Ectodermal cell (in vitro differentiated cells): ENCODE data around the gene DNMT3B.

ENCODE experiments used
- H3K27ac ChIP-seq: 2 replicates; pipeline ENCODE4 v1.7.0; 2013; ENCODE audit warnings: mild to moderate bottlenecking, low read depth, low read length; ENCODE audit not compliant: insufficient read depth, poor library complexity, severe bottlenecking
- H3K27me3 ChIP-seq: 2 replicates; pipeline ENCODE4 v1.7.0; 2013; ENCODE audit warnings: mild to moderate bottlenecking, low read length; ENCODE audit not compliant: insufficient read depth, control insufficient read depth, poor library complexity, severe bottlenecking
- H3K36me3 ChIP-seq: one replicate; pipeline ENCODE4 v1.7.0; 2013; ENCODE audit warnings: low read length; ENCODE audit not compliant: control insufficient read depth, insufficient read depth
- H3K4me1 ChIP-seq: one replicate; pipeline ENCODE4 v1.7.0; 2013; ENCODE audit warnings: low read length; ENCODE audit not compliant: control insufficient read depth, insufficient read depth
- H3K4me3 ChIP-seq: 2 replicates; pipeline ENCODE4 v1.7.0; 2013; ENCODE audit warnings: low read depth, low read length, control low read depth; ENCODE audit not compliant: insufficient read depth
- H3K9me3 ChIP-seq: 2 replicates; pipeline ENCODE4 v1.7.0; 2013; ENCODE audit warnings: mild to moderate bottlenecking, low read length, moderate library complexity; ENCODE audit not compliant: control insufficient read depth
- WGBS, 2 experiments: methylation state at CpG; one replicate each; pipeline ENCODE4 v1.1.7; 2013; ENCODE audit warnings: missing lambda C conversion rate in 2 of 2; 5-methylcytosine and 5-hydroxymethylcytosine counted together

Gene DNMT3B

DNA sequence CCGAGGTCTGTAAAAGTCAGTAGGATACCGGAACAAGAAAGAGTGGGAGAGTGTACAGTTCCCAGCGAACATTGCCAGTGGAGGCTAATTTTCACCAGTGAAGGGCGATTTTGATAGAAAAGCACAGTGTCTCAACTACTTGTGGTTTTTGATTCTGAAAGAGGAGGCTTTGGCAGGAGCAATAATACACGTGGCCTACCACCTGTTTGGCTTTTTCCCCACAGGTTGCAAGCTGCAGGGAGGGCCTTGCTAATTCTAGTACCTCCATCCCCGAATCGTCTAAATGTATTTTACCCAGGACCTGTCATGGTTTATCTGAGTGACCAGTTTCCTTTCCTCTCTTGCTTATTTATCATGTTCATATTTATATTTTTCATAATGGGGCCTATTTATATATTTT is 93.2 kb downstream of the DNMT3B start:
- Histone ChIP-seq H3K36me3 (peaks cover 9% of the 10 kb centered on the region), H3K27me3 (no peaks in the 10 kb centered on the region), H3K27ac (no peak overlapping the region), H3K4me3 (no peak overlapping the region), H3K4me1 (no peaks in the 10 kb centered on the region), H3K9me3 (no peaks in the 10 kb centered on the region)
- 87 to 91% methylated on average over 7 of the region's 7 CpGs for whole genome bisulfite sequencing, 2 experiments

DNA sequence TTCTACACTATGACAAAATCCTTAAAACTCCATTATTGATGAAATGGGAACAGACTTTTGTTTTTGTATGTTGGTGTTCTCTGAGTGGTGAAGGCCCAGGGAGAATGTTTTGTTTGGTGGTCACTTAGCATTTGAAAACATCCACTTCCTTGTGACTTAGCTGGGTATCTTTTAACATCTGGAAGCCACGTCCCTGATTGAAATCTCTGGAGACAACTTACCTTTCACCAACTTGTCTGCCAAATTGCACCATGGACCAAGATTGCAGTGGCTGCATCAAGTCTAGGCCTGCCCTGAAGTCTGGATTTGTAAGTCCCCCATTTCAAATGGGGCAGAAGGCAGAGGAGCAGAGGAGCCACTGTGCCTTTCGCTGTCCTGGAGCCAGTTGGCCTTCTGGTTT is 96.0 kb downstream of the DNMT3B start:
- 50 to 51% methylated on average over 2 of the region's 2 CpGs for WGBS, 2 experiments
- H3K9me3 ChIP-seq = no peaks in the 10 kb centered on the region
- no peak overlapping the region for H3K4me3 ChIP-seq
- H3K4me1 ChIP-seq = no peaks in the 10 kb centered on the region
- no peak overlapping the region for H3K27ac ChIP-seq
- no peaks in the 10 kb centered on the region for H3K36me3 ChIP-seq
- no peaks in the 10 kb centered on the region for H3K27me3 ChIP-seq
